HG03196 (cell line): Measurements from ENCODE around the gene MEF2C.
A peak's percentile ranks its signal among the peaks of the same experiment; 100 is the strongest.
"Not testable (repeated sequence)": the region's sequence is repeated elsewhere in the genome, so short reads cannot be mapped to it uniquely, and the experiment has no call there.

Experiments
- ATAC-seq: cut with Tn5 transposase; IDR thresholded peaks from one replicate; pipeline ENCODE4 v1.9.1; 2021; ENCODE audit not compliant: unreplicated experiment

MEF2C gene

DNA sequence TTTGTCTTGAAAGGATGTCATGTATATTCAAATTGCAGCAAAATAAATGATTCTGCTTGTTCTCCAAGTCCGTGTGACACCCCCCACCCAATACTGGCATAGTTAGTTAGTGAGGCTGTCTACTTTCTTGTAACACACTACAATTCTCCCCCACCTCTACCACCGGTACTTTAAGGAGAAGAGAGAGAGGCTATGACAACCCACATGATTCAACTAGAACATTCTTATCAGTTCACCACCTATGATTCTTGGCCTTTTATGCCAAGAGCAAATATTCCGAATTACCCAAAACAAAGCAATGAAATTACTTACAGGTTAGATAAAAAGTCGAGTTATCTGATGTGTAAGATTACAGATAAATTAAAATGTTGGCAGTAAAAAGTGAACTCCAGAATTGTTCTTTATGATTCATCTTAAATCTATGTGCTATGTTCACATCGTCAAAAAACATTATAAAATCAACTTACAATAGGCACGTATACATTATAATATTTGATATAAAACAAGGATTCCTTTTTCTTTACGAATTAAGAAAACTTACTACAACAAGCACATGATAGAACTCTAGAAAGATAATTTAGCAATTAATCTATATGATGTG, 14.4 kb downstream of the MEF2C start:
- ATAC-seq: no peak

DNA sequence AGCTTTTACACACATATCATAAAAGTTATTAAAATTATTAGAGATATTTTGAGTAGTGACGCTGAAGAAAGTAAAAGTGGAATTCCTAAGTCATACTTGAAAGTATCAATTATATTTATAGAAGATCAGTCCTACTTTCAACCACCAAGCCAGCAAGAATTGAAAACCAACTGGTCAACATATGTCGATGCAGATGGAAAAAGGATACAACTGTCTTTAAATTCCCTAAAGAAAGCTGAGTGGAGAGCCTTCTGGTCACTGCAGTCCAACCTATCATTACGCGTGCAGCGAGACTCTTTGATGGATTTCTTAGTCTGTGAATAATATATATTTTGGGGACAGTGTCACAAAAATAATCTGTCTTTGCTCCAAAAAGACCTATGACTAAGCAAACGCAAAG, 15.3 kb downstream of the MEF2C start:
- no peak for ATAC-seq

DNA sequence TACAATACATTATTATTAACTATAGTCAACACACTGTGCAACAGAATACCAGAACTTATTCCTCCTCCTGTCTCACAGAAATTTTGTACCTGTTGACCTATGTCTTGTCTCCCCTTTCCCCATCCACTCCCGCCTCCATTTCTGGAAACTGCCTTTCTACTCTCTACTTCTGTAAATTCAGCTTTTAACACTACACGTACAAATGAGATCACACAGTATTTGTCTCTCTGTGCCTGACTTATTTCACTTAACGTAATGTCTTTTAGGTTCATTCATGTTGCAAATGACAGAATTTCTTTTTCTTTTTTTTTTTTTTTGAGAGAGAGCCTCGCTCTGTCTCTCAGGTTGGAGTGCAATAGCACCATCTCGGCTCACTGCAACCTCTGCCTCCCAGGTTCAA, 19.5 kb downstream of the MEF2C start:
- no peak for ATAC-seq

DNA sequence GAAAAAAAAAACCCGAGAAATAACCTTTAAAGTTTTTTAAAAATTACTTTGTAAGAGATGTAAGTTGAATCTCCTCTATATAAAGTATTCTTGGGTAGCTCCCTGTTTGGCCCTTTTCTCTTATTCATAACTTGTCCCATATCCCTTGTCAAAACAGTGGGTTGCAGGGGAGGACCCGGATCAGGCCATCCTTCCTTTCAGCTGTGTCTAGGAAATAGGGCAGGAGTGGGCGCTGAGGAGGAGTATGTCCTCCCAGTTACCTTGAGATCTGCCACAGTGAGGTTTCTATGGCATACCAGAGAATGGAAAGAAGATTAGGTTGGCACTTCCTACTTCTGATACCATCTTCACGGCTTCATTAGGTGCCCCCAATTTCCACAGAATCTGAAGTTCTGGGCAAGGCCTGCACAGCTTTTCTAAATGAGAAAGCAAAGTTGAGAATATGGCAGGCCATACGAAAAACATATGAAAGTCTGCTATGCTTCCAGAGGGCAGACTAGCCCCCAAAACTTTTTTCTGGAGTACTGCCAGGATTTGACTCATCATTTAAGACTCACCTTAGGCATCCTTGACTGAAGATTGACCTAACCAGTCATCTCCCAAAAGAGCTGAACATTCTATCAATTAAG, 20.3 kb downstream of the MEF2C start:
- no peak for ATAC-seq

DNA sequence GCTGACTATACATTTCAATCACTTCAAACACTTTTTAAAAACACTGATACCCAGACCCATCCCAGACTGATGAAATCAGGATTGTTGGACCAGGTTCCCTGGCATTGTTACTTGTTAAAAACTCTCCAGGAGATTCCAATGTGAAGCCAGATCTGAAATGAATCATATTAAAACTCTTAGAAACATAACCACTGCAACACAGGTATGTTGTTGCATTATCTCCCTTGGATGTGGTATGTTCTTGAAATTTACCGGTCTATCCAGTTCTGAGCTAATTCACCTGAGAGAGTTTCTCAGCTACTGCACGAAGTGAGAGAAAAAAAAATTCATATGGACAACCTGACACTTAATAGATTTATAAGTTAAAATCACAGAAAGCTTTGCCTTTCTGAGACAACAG, 21.8 kb downstream of the MEF2C start:
- no peak for ATAC-seq

DNA sequence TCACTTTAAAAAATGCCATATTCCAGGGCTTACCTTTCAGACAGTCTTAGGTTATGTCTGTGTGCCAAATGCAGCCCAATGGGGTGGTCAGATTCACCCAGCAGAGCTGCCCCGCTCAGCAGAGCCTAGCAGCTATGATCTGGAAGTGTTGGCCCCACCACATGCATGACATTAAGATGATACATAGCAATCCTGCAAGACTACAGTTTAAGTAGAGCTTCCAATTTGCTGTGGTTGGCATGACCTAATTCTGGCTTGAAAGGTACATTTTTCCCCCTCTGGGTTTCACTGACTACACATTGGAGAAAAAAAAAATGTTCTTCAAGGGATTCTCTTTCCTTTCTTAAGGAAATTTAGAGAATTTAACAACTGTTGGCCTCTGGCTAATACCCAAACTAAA, 22.5 kb downstream of the MEF2C start:
- no peak for ATAC-seq

DNA sequence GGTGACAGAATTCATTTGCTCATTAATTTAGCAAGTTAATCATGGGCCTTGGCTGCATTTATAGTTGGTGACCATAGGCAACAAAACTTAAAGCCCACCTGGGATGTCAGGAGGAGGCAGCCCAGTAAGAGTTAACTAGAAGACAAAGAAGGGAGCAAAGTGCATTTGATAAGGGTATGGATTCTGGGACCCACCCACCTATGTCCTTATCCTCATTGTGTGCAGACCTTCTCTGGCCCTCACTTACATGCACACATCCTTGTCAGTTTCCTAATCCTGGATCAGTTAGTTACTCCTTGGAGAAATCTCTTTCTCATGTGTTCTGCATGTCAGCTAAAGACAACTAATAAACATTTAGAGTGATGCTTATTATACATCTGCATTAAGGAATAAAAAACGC, 24.6 kb downstream of the MEF2C start:
- ATAC-seq: no peak

DNA sequence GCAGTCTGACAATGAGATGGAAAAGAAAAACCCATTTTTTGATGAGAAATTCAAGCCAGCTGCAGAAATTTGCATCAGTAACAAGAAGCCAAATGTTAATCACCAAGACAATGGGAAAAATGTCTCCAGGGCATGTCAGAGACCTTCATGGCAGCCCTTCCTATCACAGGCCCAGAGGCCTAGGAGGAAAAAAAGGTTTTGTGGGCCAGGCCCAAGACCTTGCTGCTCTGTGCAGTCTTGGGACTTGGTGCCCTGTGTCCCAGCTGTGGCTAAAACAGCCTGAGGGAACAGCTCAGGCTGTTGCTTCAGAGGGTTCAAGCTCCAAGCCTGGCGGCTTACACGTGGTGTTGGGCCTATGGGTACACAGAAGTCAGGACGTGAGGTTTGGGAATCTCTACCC, 26.6 kb downstream of the MEF2C start:
- not testable (repeated sequence) for ATAC-seq

DNA sequence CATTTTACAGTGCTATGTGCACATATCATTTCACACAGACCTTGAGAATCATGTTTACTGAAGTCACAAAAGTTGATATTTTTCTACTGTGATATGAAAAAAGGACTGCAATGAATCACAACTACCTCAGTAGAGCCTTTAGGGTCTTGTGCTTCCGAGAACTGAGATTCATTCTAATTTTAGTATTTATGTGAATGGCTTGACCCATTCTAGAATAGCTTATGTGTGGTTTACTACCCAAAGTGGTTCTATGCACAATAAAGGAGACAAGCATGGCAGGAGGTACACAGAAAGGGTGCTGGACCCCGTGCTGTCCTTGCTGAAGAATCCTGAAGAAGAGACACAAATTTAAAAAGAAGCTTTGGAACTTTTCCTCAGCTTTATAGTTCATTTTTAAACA, 28.2 kb downstream of the MEF2C start:
- no peak for ATAC-seq

DNA sequence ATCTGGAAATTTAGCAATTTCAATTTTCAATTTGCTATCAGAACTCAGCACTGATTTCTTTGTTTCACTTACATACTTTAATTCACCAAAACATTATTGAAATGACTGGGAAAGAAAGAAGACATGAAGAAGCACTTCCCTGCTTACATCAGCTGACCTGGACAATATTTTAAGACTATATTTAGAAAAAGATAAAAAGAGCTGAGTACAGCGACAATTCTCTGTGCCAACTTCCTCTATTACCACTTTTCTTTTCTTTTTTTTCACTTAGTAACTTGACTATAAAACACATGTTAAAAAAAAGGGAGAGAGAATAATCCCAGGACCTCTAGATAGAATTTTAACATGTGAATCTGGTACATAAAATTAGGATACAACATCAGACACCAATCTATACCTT, 35.6 kb downstream of the MEF2C start:
- no peak for ATAC-seq

DNA sequence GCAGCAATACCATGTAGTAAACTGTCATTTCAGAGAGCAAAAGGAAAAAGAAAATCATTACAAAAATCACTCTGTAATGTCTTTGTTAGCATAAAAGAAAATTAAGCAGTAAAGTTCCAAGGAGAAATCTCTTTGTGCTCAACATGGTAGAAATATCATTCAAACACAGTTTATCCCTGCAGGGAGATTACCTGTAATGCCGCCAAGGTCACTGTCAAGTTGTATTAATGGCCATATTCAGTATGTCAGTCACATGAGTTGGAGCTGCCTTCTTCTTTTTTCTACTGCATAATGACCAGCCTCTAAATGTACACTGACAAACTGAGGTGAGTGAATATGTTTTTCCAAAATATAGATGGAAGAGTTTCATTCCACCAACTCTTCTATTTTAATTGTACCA, 36.5 kb downstream of the MEF2C start:
- no peak for ATAC-seq

DNA sequence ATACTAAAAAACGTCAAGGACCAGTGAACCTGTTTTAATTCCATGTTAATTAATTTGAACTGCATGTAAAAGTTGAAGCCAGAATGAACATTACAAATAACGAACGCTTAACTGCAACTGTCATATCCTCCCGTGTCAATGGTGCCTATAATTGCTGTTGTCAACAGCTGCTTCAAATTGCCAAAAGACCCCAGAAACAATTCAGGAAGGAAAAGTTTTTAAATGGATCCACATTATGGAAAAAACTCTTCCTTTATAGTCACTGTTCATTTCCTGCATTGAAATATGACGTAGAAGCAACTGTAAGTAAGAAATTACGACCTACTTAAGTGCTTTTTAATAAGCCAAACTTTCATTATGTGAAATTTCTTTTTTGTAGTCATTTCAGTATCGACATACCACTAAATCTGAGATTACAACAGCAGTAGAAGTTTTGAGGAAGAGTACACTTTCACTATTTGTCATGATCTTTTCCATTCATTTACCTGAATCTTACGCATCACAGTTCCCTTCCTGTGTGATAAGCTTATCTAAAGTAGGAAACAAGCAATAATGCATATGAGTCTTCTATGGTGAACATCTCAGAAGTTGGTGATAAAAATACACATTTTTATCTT, 37.8 kb downstream of the MEF2C start:
- ATAC-seq: peak; percentile 74

DNA sequence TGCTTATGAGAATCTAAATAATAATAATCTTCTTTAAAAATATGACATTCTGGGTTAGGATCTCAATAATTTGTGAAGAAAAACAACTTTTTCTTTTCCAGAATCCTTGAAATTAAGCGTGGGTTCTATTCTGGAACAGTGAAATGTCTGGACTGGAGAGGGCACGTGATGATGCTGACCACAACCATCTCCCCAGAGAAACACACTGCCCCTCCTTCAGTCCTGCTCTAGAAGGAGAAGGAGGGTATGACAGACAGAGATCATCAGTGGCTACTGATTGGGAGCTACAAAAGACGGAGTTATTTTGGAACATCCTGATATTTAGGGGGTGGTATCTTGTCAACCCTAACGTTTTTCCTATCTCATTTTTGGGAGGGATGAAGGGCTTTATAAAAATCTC, 40.2 kb downstream of the MEF2C start:
- no peak for ATAC-seq

DNA sequence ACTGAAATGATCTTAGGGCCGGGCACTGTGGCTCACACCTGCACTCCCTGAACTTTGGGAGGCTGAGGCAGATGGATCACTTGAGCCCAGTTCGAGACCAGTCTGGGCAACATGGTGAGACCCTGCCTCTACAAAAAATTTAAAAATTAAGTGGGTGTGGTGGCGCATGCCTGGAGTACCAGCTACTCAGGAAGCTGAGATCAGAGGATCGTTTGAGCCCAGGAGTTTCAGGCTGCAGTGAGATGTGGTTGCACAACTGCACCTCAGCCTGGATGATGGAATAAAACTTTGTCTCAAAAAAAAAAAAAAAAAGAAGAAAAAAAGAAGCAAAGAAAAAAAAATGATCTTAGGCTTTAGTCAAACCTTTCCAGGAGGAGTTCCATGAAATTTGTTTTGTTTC, 41.8 kb downstream of the MEF2C start:
- ATAC-seq: no peak

DNA sequence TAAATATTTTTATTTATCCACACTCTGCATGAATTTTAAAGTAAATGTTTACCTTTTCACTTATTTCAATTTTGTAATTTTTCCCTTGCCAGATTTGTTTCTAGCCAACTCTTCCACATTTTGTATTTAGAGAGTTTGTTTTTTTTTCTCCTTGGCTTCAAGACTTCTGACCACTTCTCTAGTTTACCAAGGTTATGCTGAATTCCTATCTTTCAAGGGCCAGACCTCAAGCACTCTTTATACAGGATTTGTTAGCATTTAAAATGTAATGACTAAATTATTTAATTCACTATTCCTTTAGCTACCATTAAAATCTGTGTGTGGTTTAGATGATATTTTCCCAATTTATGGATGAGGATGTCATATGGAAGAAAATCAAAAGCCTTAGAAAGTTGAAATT, 42.5 kb downstream of the MEF2C start:
- ATAC-seq: no peak

DNA sequence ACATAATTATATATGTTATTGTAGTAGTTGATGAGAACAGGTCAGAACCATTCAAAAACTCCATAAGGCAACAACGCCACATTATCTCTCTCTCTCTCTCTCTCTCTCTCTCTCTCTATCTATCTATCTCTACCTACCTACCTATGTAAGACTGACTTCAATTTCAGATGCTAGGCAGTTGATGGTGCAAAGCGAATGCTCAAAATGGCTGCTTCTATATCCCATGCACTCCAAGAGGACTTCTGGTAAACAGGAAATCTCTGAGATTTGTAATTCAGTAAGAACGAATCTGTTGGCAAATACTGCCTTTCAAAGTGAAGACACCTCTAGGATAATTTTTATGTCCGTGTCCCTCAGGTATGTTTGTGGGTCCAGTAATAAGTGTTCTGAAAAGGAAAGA, 43.7 kb downstream of the MEF2C start:
- no peak for ATAC-seq

DNA sequence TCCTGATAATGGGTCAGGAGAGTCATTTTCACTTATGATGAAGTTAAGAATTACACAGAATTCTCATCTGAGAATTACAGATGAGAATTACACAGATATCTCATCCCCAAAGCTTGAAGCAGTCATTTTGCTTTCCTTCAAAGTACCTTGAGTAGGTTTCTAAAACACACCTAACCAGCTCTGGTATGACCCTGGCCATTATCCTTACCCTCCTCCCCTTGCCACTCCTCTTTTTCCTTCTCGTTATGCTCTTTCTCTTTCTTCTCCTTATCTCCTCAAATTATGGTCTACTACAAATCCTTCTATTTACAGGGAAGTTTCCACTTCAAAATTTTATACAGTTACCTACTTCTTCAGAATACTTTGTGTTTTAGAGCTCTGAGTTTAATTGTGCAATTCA, 44.5 kb downstream of the MEF2C start:
- ATAC-seq: no peak

DNA sequence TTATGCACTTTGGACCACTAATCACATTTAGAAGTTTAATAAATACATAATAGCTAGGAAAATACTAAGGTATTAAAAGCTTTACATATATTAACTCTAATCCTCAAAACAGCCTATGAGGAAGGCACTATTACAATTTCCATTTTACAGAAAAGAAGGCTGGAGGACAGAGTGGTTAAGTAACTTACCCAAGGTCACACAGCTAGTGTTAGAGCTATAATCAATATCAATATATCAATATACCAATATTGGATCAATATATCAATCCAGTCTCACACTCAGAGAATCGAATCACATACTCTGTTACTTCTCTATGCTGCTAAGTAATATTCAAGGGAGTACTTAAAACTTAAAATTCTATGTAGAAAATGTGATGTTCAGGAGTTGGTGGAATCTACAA, 45.2 kb downstream of the MEF2C start:
- ATAC-seq: no peak

DNA sequence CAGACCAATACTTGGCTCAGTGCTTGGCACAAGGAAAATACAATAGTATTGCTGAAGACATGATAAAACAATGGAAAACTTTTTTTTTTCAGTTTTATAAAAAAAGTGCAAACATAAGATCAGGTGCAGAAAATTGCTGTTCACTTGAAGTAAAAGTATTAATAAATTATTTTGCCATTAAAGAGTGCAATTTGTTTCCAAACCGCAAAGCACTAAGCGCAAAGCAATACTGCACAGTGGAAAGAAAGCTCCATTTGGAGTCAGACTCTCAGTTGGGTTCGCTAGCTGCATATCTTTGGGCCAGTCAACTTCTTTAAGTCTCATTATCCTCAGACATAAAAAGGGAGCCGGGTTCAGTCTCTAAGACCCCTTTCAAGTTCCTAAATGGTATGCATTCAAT, 45.8 kb downstream of the MEF2C start:
- ATAC-seq: no peak

DNA sequence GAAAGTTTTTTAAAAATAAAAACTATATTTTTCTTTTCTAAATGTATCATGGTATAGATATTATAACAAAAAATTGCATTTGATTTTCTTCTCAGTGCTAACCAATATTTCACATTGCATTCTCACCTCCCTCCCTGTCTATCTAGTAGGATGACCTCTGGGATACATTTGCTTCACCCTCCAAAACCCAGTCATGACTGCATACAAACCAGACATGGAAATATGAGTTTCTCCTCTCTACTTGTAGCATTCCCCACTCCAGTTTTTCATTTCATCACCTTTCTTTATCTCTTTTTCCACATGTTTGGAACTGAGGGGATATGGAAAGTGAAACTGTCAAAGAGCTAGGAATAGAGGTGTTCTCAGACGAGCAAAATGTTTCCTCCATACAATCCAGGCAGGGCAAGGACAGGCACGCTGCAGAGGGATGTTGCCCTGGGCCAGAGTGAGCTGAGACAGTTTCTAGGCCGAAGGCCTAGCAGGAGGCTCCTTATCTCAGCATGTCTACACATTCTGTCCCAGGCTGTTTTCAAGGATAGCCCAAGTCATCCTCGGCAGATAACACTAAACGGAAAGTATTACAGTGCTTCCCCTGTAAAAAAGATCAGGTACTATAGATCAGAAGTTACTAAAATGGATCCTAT, 46.7 kb downstream of the MEF2C start:
- no peak for ATAC-seq

DNA sequence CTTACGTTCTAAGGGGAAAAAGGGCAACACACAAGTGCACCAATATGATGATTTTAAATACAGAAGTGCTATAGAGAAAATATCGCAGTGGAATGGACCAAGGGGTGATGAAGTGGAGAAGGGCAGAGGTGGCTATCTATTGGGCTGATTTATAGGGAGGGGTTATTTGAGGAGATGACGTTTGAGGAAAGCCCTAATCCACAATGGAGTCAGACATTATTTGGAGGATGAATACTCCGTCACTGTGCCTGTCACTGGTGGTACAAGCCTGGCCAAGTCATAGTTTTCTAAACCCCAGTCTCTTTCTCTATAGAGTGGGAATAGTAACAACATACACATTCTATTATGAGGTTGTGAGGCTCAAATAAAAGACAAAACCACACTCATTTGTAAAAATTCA, 48.5 kb downstream of the MEF2C start:
- no peak for ATAC-seq

DNA sequence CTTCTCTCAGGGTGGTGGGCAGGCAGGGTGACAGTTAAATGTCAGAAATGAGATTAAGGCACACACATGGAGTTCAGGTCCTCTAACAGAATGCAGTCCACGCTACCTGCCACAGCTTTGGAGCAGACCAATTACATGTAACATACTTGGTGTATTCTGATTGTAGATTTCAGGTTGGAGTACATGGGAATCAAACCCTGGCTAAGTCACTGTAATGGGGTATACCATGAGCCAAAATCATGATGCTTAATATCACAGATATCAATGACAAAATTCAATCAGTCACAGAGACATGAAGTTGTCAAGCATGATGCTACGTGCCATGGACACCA, 48.9 kb downstream of the MEF2C start:
- no peak for ATAC-seq
